GM21381 (cell line): Measurements from ENCODE around the gene HS2ST1.

Experiments used
- ATAC-seq: cut with Tn5 transposase; IDR thresholded peaks from one replicate; pipeline ENCODE4 v1.9.1; 2021; ENCODE audit warnings: mild to moderate bottlenecking, moderate library complexity; ENCODE audit not compliant: unreplicated experiment

Gene HS2ST1

DNA sequence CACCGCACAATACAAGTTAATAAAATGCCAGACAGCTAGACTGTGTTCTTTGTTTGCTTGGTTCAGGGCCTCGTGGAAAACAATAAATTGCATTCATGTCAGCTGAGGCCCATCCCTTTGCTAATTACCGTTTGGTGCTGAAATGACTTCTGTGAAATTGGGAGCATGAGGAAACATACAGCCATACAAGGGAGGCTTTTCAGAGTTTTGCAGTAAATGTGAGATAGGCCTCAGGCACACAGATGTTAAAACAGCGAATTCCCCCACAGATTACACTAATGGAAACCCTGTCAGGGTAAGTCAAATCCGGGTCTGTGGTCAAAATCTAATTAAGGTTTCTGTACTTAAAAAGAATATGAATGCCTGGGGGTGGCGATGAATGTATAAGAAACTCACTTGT, 240.7 kb downstream of the HS2ST1 start:
- ATAC-seq = no peak

DNA sequence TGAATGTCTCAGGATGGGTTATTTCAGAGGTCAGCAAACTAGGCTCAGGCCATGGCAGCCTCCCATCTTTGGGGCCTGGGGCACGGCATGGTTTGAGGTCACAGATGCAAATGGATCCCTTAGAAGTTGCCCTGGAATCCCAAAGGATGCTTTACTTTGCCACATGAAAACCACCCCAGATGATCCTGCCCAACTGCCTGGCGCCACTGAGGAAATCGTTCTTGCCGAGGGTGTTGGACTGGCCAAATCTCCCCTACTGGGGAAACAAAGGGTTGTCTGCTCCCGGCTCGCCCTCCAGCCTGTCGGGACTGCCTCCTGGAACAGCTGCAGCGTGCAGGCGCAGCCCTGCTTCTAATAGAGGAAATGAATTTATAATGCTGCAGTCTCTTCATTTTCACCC, 241.2 kb downstream of the HS2ST1 start:
- no peak for ATAC-seq

DNA sequence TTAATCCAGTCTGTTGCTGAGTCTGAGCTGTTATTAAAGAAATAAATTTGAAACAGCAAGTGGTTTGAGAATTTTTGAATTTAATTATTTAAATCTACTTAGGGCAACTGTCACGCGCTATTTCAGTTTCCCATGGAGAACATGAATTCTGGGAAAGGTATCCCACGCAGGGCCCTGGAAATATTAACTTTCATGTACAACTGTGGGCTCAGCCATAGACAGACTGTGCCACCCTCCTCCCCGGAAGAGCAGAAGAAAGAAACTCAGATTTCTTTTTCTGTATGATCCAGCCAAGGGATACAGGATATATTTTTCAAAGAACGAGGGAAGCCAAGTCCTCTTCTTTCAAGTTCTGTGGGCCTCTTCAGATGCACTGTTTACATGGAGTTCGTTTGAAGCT, 241.7 kb downstream of the HS2ST1 start:
- ATAC-seq = no peak

DNA sequence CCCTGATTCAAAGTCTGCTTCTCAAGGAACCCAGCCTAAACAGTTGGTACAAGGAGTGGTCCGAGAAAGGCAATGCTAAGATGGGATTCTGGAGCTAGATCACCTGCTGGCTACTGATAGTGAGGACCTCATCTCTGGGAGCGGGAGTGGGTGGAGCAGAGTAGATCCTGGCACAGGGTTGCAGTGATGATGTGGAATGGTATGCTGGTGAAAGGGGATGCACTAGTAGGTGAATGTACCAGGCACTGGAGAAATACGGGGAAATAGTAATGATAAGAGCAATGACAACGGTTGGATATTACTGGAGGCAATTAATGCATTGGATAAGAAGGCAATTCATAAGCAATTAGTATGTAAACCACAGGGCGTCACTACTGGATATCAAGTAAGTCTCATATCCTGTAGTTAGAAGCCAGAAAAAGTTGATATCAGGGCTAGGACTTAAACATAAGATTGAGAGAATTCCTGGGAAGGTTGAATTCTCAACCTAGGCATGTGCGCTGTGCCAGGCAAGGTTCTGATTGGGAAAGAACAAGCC, 245.0 kb downstream of the HS2ST1 start:
- no peak for ATAC-seq
